Measurements from ENCODE around the gene SUMF1.
A peak's percentile ranks its signal among the peaks of the same experiment; 100 is the strongest.

Gene SUMF1

GRCh38 chr3:4497005-4497692 is 30.1 kb upstream of the SUMF1 start:
- no peak for DNase-seq (ENCODE audit: low spot score)

- no peak for DNase-seq (ENCODE audit: low spot score)
Observed at GRCh38 chr3:4496087-4496452, 29.0 kb upstream of the SUMF1 start.

DNA sequence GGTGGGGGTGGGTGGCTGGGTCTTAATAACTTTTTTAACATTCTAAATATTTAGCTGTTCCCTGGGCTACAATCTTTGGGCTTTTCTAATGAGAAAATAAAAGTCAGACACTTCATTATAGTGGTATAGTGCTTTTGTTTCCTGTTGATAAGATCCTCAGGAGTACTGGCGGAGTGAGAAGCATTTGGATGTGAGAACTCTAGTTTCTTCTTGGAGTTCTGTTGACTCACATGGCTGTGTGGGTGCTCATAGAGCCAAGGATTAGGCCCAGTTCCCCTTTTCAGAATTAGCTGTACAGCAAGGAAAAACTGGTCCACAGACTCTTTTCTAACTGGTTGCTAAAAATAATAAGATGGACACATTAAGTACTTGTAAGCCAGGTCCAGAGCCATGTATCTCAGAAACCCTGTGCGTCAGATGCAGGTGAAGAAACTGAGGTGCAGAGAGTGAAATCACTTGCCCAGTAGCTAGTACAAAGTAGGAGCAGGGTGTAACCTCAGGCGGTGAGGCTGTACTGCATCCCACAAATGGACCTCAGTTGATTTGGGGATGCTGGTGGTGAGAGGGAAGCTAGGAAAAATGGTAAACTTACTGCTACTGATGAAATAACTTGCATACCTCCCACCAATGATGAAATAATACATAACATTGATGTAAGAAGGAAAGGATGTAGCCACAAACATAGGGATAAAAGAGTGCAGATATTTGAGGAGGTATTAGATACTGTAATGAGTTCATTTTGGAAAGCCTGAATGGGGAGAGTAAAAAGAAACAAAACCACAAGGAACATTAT is 28.4 kb upstream of the SUMF1 start:
- no peak for DNase-seq (ENCODE audit: low spot score)

- no peak for DNase-seq (ENCODE audit: low spot score)
Observed at GRCh38 chr3:4494895-4495264, 27.8 kb upstream of the SUMF1 start.

DNA sequence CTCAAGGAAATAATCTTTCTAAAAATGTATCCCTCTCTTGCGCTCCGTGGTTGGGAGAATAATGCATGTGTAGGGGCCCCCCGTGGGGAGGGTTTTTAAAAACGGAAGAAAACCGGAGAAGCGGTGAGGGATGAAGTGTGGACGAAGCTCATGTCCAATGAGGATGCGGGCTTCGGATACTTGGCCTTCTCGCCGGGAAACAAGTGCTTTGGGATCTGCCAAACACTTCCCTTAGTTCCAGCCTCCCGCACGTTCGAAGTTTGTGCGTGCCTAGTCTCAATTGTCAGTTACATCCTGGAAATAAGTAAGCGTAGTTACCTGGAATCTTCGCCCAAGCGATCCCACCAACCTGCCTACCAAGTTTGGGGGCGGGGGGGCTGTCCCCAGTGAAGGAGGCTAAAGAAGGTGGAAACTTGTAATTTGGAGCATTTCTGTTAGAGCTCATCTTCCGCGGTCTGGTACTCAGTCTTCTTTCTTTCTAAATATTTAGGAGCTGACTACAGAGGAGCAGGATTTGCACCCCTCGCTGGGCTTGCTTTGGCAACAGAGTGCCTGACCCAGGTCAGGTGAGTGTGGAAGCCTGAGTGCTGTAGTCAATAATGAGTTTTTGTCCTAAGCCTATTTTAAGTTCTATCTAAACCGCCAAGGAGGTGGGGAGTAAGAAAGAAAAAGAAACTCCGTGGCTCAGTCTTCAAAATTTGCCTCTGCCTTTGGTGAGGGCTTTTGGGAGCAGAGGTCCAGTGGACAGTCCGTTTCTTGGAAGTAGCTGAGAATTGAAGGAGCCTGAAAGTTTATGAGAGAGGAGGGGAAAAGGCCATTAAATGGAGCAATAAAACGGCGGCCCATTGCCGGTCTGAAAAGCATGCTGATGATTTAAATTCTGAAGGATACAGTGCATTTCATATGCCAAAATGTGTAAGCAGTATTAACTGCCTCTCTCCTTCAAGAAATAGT is 27.1 kb upstream of the SUMF1 start:
- DNase-seq (ENCODE audit: low spot score) = no peak

DNA sequence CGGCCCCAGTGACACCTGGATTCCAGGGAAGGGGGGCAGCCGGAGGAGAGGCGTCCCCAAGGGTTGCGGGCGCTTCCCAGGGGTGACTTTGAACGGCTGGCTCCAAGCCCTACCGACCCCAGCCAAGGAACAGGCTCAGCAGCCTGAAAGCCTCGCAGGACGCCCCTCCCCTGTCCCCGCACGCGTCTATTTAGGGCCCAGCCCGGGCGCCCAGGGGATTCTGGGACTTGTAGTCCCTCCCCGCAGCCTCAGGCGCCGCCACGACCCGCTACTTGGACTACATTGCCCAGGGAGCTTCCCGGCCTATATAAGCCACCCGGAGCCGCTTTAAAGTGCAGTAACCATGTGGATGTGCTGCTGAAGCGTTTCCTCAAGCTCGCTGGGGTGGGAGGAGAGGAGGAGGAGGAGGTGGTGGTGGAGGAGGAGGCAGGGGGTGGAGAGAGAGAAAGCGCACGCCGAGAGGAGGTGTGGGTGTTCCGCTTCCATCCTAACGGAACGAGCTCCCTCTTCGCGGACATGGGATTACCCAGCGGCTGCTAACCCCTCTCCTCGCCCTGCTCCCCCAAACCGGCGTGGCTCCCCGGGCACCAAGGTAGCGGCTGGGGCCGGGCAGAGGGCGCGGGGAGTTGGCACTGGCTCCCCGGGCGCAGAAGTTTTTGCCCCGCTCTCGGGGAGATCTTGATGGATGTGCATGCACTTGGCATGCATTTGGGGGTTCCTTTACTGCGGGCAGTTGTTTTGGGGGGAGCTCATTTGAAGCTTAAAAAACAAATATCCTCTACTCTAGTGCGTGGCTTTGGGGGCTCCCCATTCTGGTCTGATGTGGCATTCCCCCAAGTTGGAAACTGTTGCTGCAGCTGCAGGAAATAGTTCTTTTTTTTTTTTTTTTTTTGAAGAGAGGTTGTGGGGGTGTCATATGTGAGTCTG is 26.2 kb upstream of the SUMF1 start, which contains the start of gene ITPR1:
Gene ITPR1, plus strand, starts transcription at position 335 of the 927 bp plus-strand sequence. CDS start 23,144 bp downstream, outside the sequence.
- peak; percentile 93 for DNase-seq (ENCODE audit: low spot score)

- peak; percentile 60 for DNase-seq (ENCODE audit: low spot score)
Observed at GRCh38 chr3:4492208-4493013, 25.3 kb upstream of the SUMF1 start.

DNA sequence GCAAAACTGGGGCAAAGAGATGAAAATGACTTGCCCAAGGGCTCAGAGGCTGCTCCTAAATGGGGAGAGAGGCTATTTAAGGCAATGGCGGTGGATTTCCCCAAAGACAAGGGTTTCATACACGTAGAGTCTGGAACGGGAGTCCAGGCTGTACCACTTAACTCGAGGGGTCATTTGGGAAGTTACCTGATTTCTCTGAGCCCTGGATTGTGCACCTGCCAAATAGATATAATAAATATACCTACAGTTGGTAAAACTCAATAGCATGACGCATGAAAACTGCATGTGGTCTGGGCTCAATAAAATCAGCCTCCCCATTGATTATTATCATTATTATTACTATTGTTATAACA is 24.8 kb upstream of the SUMF1 start:
- no peak for DNase-seq (ENCODE audit: low spot score)

- DNase-seq (ENCODE audit: low spot score) = no peak
Observed at GRCh38 chr3:4478261-4478660, 11.2 kb upstream of the SUMF1 start.

DNA sequence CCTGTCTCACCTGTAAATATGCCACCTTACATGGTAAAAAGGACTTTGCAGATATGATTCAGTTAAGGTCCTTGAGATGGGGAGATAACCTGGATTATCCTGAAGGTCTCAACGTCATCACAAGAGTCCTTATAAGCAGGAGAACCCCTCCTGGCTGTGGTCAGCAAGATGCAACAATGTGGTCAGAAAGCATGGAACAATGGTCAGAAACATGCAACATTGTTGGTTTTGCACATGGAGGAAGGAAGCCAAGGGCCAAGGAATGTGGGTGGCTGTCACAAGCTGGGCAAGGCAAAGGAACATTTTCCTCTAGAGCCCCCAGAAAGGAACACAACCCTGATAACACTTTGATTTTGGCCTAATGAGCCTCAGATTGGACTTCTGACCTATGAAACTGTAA is 9.4 kb upstream of the SUMF1 start:
- DNase-seq (ENCODE audit: low spot score) = no peak

GRCh38 chr3:4475804-4476203 is 8.7 kb upstream of the SUMF1 start:
- DNase-seq (ENCODE audit: low spot score) = no peak

DNA sequence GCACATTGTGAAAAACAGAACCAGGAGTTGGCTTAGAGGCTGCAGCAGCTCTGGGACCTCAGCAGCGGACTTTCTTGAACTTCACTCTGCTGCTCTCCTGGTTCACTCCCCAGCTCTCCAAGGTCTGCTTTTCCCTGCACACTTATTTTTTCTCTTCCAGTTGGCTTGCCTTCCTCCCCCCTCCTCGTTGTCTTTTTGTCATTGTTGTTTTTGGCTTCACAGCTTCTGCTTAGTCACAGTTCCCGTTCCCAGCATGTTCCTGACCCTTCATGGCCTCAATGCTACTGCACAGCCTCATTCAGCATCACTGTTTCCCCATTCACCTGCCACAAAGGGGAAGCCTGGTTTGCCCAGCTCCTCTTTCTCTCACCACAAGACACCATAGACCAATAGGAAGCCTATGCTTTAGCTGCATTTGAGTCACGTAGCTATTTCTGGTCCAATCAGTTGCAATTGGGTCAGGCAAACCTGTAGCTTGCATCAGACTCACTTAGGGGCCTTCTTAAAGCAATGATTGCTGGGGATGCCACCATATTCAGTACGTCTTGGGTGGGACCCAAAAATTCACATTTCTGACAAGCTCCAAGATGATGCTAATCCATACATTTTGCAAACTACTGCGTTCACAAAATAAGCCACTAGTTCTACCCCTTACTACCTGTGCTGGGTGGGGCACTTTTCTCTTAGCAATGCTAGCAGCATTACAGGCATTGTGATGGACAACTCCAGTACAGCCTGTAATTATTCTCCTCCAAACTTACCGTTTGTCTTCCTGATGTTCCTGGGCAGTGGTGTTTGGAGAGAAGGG is 7.8 kb upstream of the SUMF1 start:
- peak; percentile 16 for DNase-seq (ENCODE audit: low spot score)

GRCh38 chr3:4472766-4473165 is 5.7 kb upstream of the SUMF1 start:
- DNase-seq (ENCODE audit: low spot score) = no peak

DNA sequence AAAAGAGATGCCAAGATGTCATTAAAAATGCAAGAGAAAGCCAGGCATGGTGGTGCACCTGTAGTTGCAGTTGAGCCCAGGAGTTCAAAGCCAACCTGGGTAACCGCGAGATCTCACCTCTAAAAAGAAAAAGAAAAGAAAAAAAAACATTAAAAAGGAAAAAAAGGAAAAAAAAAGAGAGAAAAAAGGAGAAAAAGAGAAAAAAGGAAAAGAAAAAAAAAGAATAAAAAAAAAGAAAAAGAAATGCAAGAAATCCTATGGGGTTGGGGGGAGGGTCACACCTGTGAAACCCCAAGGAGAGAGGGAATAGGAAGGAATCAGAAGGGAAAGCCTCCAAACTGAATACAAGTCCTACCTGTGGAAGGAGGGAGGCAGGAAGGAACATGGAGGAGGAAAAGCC is 5.2 kb upstream of the SUMF1 start:
- DNase-seq (ENCODE audit: low spot score) = no peak

DNA sequence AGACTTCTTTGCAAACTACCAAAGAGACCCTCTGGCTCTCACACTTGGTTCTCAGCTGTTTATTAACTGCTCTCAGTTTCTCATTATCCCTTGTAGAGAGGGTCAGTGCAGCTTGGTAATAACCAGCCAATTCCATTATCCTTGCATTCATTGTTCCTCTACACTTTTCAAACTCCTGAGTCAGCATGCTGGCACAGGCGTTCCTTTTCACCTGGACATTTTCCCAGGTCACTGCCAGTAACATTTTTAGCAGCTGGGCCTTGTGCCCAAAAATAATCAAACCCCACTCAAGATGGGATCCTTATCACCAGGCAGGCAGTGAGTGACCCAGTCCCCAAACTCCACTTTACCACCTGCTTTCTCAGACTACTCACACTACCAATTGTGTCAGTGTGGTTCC is 4.8 kb upstream of the SUMF1 start:
- DNase-seq (ENCODE audit: low spot score) = no peak

- no peak for DNase-seq (ENCODE audit: low spot score)
Observed at GRCh38 chr3:4467522-4467867, 426 bp upstream of the SUMF1 start.

GRCh38 chr3:4464576-4464975 is 2.5 kb downstream of the SUMF1 start:
- DNase-seq (ENCODE audit: low spot score) = no peak

GRCh38 chr3:4462369-4463040 is 4.6 kb downstream of the SUMF1 start:
- no peak for DNase-seq (ENCODE audit: low spot score)

GRCh38 chr3:4461468-4462090 is 5.5 kb downstream of the SUMF1 start:
- DNase-seq (ENCODE audit: low spot score) = no peak
